ENCODE results near the gene RASA2.
"Not testable (repeated sequence)": the region's sequence is repeated elsewhere in the genome, so short reads cannot be mapped to it uniquely, and the experiment has no call there.

The RASA2 gene

GRCh38 chr3:141498598-141499223 is 11.9 kb downstream of the RASA2 start:
- peak; percentile 95 for DNase-seq

- DNase-seq = no peak
Measured at GRCh38 chr3:141499284-141499683, 12.5 kb downstream of the RASA2 start.

- DNase-seq = no peak
Measured at GRCh38 chr3:141499965-141500364, 13.1 kb downstream of the RASA2 start.

DNA sequence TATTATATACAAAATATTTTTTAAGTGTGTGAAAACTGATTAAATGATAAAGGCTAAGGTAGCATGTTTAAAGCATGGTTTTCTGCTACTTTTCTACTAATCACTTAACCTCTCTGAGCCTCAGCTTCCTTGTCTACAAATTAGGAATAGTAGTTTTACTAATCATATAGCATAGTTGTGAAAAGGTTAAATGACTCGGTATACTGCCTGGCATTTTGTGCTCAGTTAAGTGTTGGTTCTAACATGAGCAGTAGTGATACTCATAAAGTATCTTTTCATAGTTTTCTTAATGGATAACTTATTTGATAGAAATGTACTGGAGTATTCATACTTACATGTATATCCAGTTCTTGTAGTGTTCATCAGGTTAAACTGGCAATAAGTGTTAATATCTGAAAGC is 13.6 kb downstream of the RASA2 start:
- no peak for DNase-seq

DNA sequence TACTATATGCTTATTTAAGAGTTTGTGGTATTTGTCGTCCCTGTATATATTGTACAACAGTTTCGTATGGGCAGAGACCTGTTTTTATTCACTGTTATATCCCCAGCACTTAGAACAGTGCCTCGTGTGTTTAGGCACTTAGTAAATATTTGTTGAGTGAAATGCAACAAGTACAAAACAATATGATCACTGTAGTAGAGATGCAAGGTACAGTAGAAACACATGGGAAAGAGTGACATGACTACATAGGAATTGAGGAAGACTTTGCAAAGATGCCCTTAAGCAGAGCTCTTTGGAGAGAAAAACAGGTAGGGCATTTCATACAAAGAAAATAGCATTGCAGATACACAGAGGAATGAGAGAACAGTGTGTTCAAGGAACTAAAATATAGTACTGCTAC is 18.3 kb downstream of the RASA2 start:
- DNase-seq = no peak

- DNase-seq = no peak
Measured at GRCh38 chr3:141506071-141506470, 19.2 kb downstream of the RASA2 start.

GRCh38 chr3:141507392-141508066 is 20.7 kb downstream of the RASA2 start:
- DNase-seq = no peak

DNA sequence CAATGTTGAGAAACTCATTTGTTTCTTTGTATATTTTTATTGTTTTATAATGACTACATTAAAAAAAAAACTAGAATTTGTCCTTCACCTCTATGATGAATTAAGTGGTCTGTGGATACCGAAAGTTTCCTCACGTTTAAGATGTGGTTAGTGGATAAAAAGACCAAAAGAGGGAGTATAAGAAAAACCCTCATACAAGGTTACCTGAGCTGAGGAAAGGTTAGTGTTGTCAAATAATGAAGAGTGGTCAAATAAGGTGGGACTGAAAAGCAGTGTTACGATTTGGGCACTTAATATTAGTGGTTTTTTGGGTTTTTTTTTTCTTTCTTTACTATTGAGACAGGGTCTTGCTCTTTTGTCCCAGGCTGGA is 21.2 kb downstream of the RASA2 start:
- DNase-seq = no peak

DNA sequence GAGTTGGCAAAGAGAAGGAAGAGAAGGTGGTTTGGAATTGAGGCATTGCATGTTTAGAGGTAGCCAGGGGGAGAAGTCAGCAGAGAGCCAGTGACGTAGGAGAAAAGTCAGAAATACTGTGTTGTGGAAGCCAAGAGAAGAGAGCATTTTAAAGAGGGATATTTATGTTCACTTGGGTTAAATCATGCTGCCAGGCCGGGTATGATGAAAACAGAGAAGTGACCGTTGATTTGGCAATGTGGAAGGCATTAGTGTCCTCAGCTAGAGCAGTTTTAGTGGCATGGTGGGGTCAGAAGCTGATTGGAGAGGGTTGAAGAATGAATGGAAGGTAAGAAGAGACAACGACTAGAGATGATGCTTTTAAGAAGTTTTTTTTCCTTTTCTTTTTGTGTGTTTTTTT is 24.5 kb downstream of the RASA2 start:
- no peak for DNase-seq

GRCh38 chr3:141514382-141514781 is 27.6 kb downstream of the RASA2 start:
- no peak for DNase-seq

DNA sequence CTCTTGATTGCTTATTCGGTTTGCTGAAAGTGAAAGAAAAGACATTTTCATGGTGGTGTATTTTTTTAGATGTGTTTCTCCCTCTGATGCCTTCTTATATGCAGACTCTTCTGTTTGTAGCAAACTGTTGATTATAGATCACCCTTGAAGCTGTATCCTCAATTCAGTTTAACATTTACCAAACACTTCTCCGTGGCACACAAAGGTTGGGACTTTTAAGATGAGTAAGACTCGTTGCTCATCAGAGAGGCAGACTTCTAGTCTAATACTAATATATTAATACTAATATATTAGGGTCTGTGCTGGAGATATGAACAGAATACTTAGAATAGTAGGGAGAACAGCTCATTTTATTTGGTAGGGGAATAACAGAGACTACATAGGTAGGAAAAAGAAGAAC is 32.8 kb downstream of the RASA2 start:
- DNase-seq = no peak

DNA sequence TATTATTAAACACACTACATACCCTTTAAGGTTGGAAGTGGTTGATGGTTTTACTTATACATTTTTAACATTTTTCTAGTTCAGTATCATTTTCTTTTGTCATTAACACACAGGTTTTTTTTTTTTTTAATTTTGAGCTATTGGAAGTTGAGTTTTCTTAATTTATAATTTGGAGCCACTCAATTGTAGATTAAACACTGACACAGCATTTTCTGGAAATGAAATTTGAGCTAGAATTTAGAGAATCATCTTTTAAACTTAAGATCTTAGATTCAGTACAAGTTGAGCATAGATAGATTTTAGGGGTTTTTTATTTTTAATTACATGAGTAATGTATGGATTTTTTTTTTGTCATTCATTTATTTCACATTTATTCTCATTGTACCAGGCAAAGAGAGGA is 35.0 kb downstream of the RASA2 start:
- no peak for DNase-seq

GRCh38 chr3:141523615-141524375 is 37.0 kb downstream of the RASA2 start:
- DNase-seq = no peak

DNA sequence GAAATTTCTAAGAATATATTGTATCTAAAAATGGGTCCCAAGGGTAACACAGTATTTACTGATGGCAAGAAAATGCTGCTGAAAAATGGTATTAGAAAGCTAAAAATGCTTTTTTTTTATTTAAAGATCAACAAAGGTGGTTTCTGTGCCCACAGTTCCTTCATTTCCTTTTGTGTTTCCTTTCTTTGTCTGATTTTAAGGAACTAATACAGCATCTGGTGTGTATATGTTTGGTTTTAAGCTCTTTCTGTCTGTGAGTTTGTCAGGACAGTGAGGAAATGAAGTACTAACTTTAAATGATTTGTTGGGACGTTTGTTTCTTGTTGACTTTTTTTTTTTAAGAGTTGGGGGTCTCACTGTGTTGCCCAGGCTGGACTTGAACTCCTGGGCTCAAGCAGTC is 38.2 kb downstream of the RASA2 start:
- DNase-seq = no peak

GRCh38 chr3:141525814-141526213 is 39.0 kb downstream of the RASA2 start:
- DNase-seq = no peak

DNA sequence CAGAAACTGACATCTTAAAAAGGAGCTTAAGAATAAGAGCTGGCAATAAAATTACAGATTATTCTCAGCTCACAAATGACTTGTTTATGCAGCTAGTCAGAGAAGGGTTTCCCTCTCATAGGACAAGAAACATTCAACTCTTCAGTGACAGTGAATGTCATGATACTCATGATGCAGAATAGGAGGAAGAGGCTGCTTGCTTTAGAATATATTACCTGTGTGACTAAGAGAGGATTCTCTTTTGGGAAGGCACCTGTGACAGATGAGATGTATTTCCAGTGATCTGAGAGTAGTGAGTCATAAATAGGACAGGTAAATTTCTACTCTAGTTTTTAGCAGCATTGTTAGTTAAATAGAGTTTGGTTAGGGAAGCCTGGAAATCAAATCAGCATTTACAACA is 39.9 kb downstream of the RASA2 start:
- DNase-seq = no peak

- DNase-seq = no peak
Measured at GRCh38 chr3:141528800-141529199, 42.0 kb downstream of the RASA2 start.

GRCh38 chr3:141529256-141529655 is 42.4 kb downstream of the RASA2 start:
- DNase-seq = no peak

DNA sequence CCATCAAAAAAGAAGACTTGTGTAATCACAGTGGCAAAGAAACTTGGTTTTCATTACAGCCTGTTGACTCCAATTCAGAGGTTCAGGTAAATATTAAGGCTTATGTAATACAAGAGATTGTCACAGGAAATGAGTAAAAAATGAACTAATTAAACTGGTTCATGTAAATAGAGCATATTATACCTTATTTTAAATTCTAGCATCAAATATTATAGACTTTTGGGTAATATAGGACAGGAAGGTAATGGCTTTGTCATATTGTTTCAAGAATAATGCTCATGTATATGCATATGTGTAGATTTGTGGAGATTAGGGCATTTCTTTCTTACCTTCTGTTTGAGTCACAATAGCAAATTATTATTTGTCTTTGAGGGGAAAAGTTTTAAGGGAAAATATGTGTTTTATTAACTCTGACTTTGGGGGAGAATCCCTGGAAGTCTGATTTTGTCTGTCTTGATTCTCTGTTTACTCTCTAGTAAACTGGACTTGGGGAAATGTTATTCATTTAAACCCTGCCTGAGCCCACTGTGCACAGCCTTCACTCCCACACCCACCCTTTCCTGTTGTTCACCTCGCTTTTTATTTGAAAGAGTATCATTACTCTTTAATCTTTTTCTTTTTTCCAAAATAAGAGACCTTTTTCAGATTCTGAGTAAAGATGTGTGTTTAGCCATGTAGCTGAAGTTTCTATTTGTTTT is 43.0 kb downstream of the RASA2 start:
- DNase-seq = peak; percentile 39

DNA sequence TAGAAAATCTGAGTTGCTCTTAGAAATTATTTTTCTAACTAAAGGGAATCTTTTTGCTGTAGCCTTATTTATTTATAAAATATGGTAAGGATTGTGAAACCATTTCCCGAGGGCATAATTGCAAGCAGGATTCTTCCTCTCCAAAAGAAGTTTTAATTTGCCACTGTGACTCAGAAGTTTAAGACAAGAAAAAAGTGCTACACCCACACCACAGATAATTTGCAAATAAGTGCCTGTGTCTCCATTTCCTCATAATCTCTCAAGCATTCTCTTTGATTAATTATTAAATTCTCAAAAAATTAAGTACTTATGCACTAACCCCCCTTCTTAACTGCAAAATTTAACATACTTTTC is 43.6 kb downstream of the RASA2 start:
- no peak for DNase-seq

DNA sequence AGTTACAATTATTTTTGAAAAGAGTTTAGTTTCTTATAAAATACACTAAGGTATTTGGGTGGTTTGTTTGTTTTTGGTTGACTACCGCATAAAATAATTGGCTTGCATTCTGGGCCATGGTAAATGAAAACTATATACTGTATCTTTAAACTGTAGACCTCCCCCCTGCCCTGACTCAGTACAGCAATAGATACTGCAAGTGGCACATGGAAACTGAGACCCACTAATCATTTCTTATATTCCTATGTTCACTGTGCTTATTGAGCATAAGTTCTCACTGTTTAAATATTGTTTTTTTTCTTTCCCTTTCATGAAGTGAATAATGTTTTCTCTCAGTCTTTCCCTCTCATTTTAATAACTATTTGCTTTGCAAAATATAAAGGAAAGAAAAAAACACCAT is 45.8 kb downstream of the RASA2 start:
- DNase-seq = no peak

- DNase-seq = not testable (repeated sequence)
Measured at GRCh38 chr3:141536017-141536416, 49.2 kb downstream of the RASA2 start.

- no peak for DNase-seq
Measured at GRCh38 chr3:141537856-141538255, 51.0 kb downstream of the RASA2 start.
